Measurements from ENCODE around the gene APPL2.
A peak's percentile ranks its signal among the peaks of the same experiment; 100 is the strongest.

APPL2 gene

GRCh38 chr12:105228494-105228893 lies 7.5 kb downstream of the APPL2 start:
- Histone ChIP-seq H3K36me3 (peaks cover 27 to 62% (median 38%) of the 10 kb centered on the region in 11 experiments), H3K9ac (peak overlapping the region in 1 of 11 experiments; percentile 47; a peak in 1 of 22 replicates), H3K4me3 (peak overlapping the region in 1 of 10 experiments; percentile 17; a peak in 2 of 20 replicates), H3K9me3 (replicated peaks in 1 of 11) (no peaks in the 10 kb centered on the region), H3K4me1 (peaks cover 19 to 100% (median 36%) of the 10 kb centered on the region in 10 experiments), H3K27me3 (no peaks in the 10 kb centered on the region), H3K27ac (peak overlapping the region in 3 of 11 experiments; percentile 51 to 58 (median 54); a peak in 6 of 22 replicates), H4K20me1 (peaks cover 0 to 28% (median 3%) of the 10 kb centered on the region in 11 experiments; a peak in 7 of 22 replicates), H3K4me2 (peak overlapping the region in 4 of 11 experiments; percentile 11 to 90 (median 83); a peak in 8 of 22 replicates)
- no peak for TF ChIP-seq Cebpa-rat (IDR thresholded peaks at IDR 0.05)

- TF ChIP-seq Cebpa-rat (IDR thresholded peaks at IDR 0.05): no peak
- H3K9ac ChIP-seq: no peak overlapping the region
- peak overlapping the region in 3 of 11 experiments; percentile 49 to 58 (median 54); a peak in 3 of 22 replicates for H3K27ac ChIP-seq
- no peaks in the 10 kb centered on the region for H3K9me3 ChIP-seq (replicated peaks in 1 of 11)
- no peaks in the 10 kb centered on the region for H3K27me3 ChIP-seq
- peak overlapping the region in 3 of 11 experiments; percentile 77 to 90 (median 89); a peak in 6 of 22 replicates for H3K4me2 ChIP-seq
- no peak overlapping the region; a peak in 1 of 20 replicates for H3K4me3 ChIP-seq
- peaks cover 27 to 65% (median 43%) of the 10 kb centered on the region in 11 experiments for H3K36me3 ChIP-seq
- peaks cover 23 to 100% (median 37%) of the 10 kb centered on the region in 10 experiments for H3K4me1 ChIP-seq
- H4K20me1 ChIP-seq: peaks cover 0 to 28% (median 7%) of the 10 kb centered on the region in 11 experiments; a peak in 8 of 22 replicates
Observed at GRCh38 chr12:105227879-105228278, 8.1 kb downstream of the APPL2 start.

GRCh38 chr12:105226219-105226618 lies 9.8 kb downstream of the APPL2 start:
- Histone ChIP-seq H3K9me3 (replicated peaks in 1 of 11) (no peaks in the 10 kb centered on the region), H3K4me3 (peak overlapping the region in 1 of 10 experiments; percentile 3; a peak in 1 of 20 replicates), H3K27me3 (no peaks in the 10 kb centered on the region), H3K9ac (peak overlapping the region in 3 of 11 experiments; percentile 38 to 63 (median 42); a peak in 4 of 22 replicates), H3K4me2 (peak overlapping the region in 10 of 11 experiments; percentile 5 to 90 (median 30); a peak in 20 of 22 replicates), H4K20me1 (peaks cover 0 to 28% (median 11%) of the 10 kb centered on the region in 11 experiments; a peak in 8 of 22 replicates), H3K4me1 (peaks cover 25 to 97% (median 37%) of the 10 kb centered on the region in 10 experiments), H3K27ac (peak overlapping the region in 3 of 11 experiments; percentile 45 to 69 (median 58); a peak in 6 of 22 replicates), H3K36me3 (peaks cover 26 to 70% (median 53%) of the 10 kb centered on the region in 11 experiments)
- TF ChIP-seq Cebpa-rat (IDR thresholded peaks at IDR 0.05): no peak

GRCh38 chr12:105225505-105226015 lies 10.4 kb downstream of the APPL2 start:
- H3K9me3 ChIP-seq (replicated peaks in 1 of 11): no peaks in the 10 kb centered on the region
- no peaks in the 10 kb centered on the region for H3K27me3 ChIP-seq
- H3K36me3 ChIP-seq: peaks cover 27 to 71% (median 55%) of the 10 kb centered on the region in 11 experiments
- H3K4me2 ChIP-seq: peak overlapping the region; percentile 11 to 90 (median 33); a peak in 18 of 22 replicates
- H3K9ac ChIP-seq: peak overlapping the region in 3 of 11 experiments; percentile 38 to 63 (median 42); a peak in 3 of 22 replicates
- H3K4me1 ChIP-seq: peaks cover 25 to 94% (median 37%) of the 10 kb centered on the region in 10 experiments
- no peak for TF ChIP-seq Cebpa-rat (IDR thresholded peaks at IDR 0.05)
- H4K20me1 ChIP-seq: peaks cover 0 to 31% (median 11%) of the 10 kb centered on the region in 11 experiments; a peak in 8 of 22 replicates
- H3K4me3 ChIP-seq: no peak overlapping the region; a peak in 1 of 20 replicates
- H3K27ac ChIP-seq: peak overlapping the region in 3 of 11 experiments; percentile 45 to 69 (median 58); a peak in 4 of 22 replicates

- H3K36me3 ChIP-seq: peaks cover 31 to 78% (median 62%) of the 10 kb centered on the region in 11 experiments
- H3K4me2 ChIP-seq: peak overlapping the region in 4 of 11 experiments; percentile 9 to 90 (median 83); a peak in 8 of 22 replicates
- H3K9ac ChIP-seq: peak overlapping the region in 2 of 11 experiments; percentile 7 to 55; a peak in 1 of 22 replicates
- TF ChIP-seq Cebpa-rat (IDR thresholded peaks at IDR 0.05): no peak
- H3K4me3 ChIP-seq: no peak overlapping the region
- H3K9me3 ChIP-seq (replicated peaks in 1 of 11): no peaks in the 10 kb centered on the region
- peaks cover 25 to 94% (median 37%) of the 10 kb centered on the region in 10 experiments for H3K4me1 ChIP-seq
- H4K20me1 ChIP-seq: peaks cover 0 to 42% (median 8%) of the 10 kb centered on the region in 11 experiments; a peak in 9 of 22 replicates
- no peaks in the 10 kb centered on the region for H3K27me3 ChIP-seq
- peak overlapping the region in 2 of 11 experiments; percentile 32 to 36; a peak in 2 of 22 replicates for H3K27ac ChIP-seq
Observed at GRCh38 chr12:105224399-105224798, 11.6 kb downstream of the APPL2 start.

GRCh38 chr12:105223884-105224283 lies 12.1 kb downstream of the APPL2 start:
- H3K4me2 ChIP-seq: peak overlapping the region in 4 of 11 experiments; percentile 59 to 90 (median 83); a peak in 7 of 22 replicates
- TF ChIP-seq Cebpa-rat (IDR thresholded peaks at IDR 0.05): no peak
- H3K27me3 ChIP-seq: no peaks in the 10 kb centered on the region
- H3K9ac ChIP-seq: peak overlapping the region in 2 of 11 experiments; percentile 7 to 52; a peak in 1 of 22 replicates
- H3K27ac ChIP-seq: peak overlapping the region in 1 of 11 experiments; percentile 36; a peak in 1 of 22 replicates
- H3K36me3 ChIP-seq: peaks cover 35 to 78% (median 63%) of the 10 kb centered on the region in 11 experiments
- peaks cover 0 to 47% (median 10%) of the 10 kb centered on the region in 11 experiments; a peak in 10 of 22 replicates for H4K20me1 ChIP-seq
- no peak overlapping the region for H3K4me3 ChIP-seq
- no peaks in the 10 kb centered on the region for H3K9me3 ChIP-seq (replicated peaks in 1 of 11)
- peaks cover 25 to 93% (median 37%) of the 10 kb centered on the region in 10 experiments for H3K4me1 ChIP-seq

- peaks cover 0 to 52% (median 11%) of the 10 kb centered on the region in 11 experiments; a peak in 11 of 22 replicates for H4K20me1 ChIP-seq
- TF ChIP-seq Cebpa-rat (IDR thresholded peaks at IDR 0.05): no peak
- H3K27me3 ChIP-seq: no peaks in the 10 kb centered on the region
- no peaks in the 10 kb centered on the region for H3K9me3 ChIP-seq (replicated peaks in 1 of 11)
- peak overlapping the region in 2 of 11 experiments; percentile 24 to 52; a peak in 2 of 22 replicates for H3K9ac ChIP-seq
- H3K27ac ChIP-seq: peak overlapping the region in 2 of 11 experiments; percentile 3 to 22; a peak in 2 of 22 replicates
- H3K4me3 ChIP-seq: no peak overlapping the region
- peak overlapping the region in 9 of 11 experiments; percentile 5 to 90 (median 59); a peak in 12 of 22 replicates for H3K4me2 ChIP-seq
- peaks cover 33 to 78% (median 68%) of the 10 kb centered on the region in 11 experiments for H3K36me3 ChIP-seq
- H3K4me1 ChIP-seq: peaks cover 27 to 93% (median 37%) of the 10 kb centered on the region in 10 experiments
Observed at GRCh38 chr12:105223352-105223845, 12.6 kb downstream of the APPL2 start.

GRCh38 chr12:105222726-105223351 lies 13.1 kb downstream of the APPL2 start:
- peaks cover 27 to 78% (median 69%) of the 10 kb centered on the region in 11 experiments for H3K36me3 ChIP-seq
- H3K9ac ChIP-seq: peak overlapping the region in 2 of 11 experiments; percentile 24 to 52; a peak in 2 of 22 replicates

More at GRCh38 chr12:105222726-105223351, 13.1 kb downstream of the APPL2 start:
- peak overlapping the region in 9 of 11 experiments; percentile 5 to 90 (median 59); a peak in 13 of 22 replicates for H3K4me2 ChIP-seq
- no peak for TF ChIP-seq Cebpa-rat (IDR thresholded peaks at IDR 0.05)
- peaks cover 29 to 87% (median 37%) of the 10 kb centered on the region in 10 experiments for H3K4me1 ChIP-seq
- H3K27me3 ChIP-seq: no peaks in the 10 kb centered on the region
- H3K4me3 ChIP-seq: no peak overlapping the region
- peak overlapping the region in 2 of 11 experiments; percentile 3 to 22; a peak in 2 of 22 replicates for H3K27ac ChIP-seq
- H4K20me1 ChIP-seq: peaks cover 0 to 58% (median 11%) of the 10 kb centered on the region in 11 experiments; a peak in 11 of 22 replicates
- H3K9me3 ChIP-seq (replicated peaks in 1 of 11): no peaks in the 10 kb centered on the region
